ENCODE data around the gene AGBL1.

The AGBL1 gene

GRCh38 chr15:86903642-86904421, 824.2 kb downstream of the AGBL1 start:
- no peak for DNase-seq

GRCh38 chr15:86905625-86906256, 826.1 kb downstream of the AGBL1 start:
- DNase-seq: no peak

- DNase-seq: no peak
These were observed 826.7 kb downstream of the AGBL1 start for GRCh38 chr15:86906376-86906775.

GRCh38 chr15:86911022-86911421, 831.4 kb downstream of the AGBL1 start:
- no peak for DNase-seq

DNA sequence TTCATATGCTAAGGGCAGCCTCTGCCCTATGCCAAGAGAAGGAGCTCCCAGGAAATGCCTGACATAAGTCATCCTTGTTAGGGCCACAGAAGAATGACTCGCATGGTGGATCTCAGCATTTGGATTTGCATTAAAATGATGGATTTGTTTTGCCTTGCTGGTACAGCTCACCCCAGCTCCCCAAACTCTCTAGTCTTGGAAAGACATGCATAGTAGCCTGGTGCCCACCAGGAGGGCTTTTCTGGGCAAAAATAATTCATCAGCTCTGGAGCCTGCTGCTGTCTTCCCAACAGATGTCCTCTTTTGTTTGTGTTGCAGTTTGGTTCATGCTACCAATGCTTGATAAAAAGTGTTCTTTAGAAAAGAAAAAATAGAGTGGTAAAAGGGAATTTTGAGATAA, 833.0 kb downstream of the AGBL1 start:
- DNase-seq: no peak

- peak; percentile 58 for DNase-seq
These were observed 836.2 kb downstream of the AGBL1 start for GRCh38 chr15:86915811-86916331.

GRCh38 chr15:86916671-86917360, 837.1 kb downstream of the AGBL1 start:
- DNase-seq: no peak

DNA sequence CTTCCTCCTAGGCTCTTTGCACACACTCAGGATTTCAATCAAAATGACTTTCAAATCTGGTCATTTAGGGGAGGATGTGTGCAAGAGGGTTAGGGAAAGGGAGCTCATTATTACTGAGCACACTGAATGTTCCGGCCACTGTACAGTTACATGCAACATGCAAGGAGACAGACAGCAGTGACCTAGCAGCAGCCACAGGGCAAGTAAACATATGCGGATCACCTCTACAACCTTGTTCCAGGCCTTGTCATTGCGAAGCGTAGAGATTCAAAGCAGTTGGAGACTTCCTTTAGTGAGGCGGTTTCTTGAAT, 837.6 kb downstream of the AGBL1 start:
- DNase-seq: no peak

DNA sequence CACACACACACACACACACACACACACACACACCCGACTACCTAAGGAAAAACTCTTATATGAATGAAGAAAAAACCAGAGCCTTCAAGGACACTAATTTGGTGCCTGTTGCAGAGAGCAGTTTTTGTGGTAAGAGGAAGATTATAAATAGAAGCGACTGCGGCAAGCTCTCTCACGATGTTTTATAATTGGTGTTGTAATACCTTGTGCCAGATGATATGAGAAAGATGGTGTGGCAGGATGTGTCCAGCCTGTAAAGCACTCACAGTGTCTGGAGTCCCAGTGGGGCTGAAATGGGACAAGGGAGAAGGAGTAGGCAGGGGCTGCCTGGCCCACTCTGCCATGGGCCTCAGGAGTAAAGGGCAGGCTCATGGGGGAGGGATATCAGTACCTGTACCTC, 839.9 kb downstream of the AGBL1 start:
- peak; percentile 8 for DNase-seq

- DNase-seq: no peak
These were observed 849.8 kb downstream of the AGBL1 start for GRCh38 chr15:86929461-86929860.

DNA sequence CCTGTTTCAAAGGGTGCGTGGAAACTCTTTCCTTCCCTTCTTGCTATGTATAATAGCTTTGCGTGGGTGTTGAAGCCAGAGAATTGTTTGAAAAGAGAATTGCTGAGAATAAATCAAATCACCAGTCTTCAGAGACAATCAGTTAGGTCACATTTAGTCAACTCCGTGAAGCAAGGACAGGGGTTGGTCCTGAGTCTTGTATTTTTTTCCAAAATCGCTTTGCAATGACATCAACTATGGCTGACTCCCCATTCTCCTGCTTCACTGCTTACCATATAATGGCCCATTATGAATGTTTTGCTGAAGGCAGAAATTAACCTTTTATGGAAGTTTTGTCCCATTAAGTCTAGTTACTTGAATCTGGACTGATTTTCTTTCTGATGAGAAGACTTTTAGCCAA, 852.8 kb downstream of the AGBL1 start:
- no peak for DNase-seq

- DNase-seq: no peak
These were observed 856.2 kb downstream of the AGBL1 start for GRCh38 chr15:86935841-86936240.

DNA sequence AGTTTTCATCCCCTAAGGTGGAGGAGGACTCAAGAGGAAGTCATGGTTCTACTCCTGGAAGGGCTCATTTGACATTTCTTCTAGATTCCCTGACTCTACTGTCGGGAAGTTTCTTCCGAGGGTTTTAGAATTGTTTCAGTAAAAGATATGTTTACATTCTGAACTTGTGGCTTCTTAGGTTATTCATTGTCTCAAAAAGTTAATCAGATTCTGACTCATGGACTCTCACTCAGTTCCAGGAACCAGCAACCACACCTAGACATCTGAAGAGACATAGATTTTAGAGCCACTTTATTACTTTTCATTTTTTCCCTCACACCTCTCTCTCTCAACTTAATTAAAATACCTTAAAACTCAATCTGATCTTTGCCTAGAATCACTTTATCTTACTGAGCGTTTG, 862.6 kb downstream of the AGBL1 start:
- no peak for DNase-seq

DNA sequence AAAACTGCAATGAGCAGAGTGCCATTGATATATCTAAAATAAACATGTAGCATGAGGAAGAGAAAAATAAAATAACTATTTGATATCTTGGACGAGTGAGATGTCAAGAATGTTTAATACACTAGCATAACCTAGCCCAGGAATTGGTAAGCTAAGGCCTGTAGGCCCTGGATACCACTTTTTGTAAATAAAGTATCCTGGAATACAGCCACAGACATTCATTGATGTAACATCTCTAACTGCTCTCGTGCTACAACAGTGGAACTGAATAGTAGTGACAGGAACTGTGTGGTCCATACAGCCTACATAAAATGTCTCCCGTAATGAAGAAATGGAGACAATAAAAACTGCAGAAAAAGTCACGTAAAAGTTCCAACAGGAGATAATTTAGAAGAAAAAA, 869.0 kb downstream of the AGBL1 start:
- no peak for DNase-seq

- no peak for DNase-seq
These were observed 879.6 kb downstream of the AGBL1 start for GRCh38 chr15:86959254-86959653.

- no peak for DNase-seq
These were observed 882.0 kb downstream of the AGBL1 start for GRCh38 chr15:86961669-86962068.

DNA sequence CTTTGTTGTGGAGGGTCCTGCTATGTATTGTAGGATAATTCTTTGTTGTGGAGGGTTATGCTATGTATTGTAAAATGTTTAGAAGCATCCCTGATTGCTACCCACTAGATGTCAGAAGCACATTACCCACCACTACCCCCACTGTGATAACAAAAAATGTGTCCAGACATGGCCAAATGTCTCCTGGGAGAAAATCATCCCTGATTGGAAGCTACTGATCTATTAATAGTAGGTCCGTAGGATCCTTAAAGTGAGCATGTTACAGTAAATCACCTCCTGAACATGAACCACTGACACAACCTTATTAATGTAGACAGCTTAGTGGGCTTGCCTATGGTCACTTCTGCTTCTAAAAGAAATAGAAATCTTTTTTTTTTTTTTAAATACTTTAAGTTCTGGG, 884.6 kb downstream of the AGBL1 start:
- no peak for DNase-seq

DNA sequence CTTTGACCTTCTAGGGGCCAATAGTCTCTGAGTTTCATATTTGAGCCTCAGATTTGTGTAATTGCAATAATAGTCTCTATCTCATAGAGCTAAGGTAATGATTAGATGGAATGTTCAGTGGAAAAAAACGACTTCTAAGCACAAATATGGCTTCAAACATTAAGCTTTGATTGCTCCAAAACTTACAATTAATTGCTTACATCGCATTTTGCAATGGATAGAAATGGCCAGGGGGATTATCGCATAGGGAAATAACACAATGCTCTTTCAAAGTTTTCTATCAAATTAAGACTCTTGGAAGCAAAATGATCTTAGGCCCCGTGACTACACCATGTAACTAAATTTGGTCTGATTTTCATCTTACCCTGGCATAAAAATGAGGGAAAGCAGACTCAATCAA, 888.6 kb downstream of the AGBL1 start:
- no peak for DNase-seq

DNA sequence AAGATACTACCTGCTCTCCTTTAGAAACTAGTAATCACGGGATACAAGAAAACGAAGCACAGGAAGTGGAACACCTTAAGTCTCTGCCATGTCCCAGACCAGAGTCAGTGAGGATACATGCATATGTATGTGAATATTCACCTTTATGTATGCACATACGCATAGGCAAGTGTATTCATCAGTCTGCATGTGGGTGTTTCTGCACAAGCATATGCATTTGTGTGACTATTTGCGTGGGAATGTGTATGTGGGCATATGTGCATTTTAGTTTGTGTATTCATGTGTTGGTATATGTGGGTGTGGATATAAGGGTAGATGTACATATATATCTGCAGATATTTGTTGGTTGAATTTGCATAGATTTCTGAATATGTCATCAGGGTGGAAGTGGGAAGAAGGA, 889.7 kb downstream of the AGBL1 start:
- no peak for DNase-seq

GRCh38 chr15:86973284-86973844, 893.7 kb downstream of the AGBL1 start:
- no peak for DNase-seq

GRCh38 chr15:86988033-86988432, 908.4 kb downstream of the AGBL1 start:
- no peak for DNase-seq

DNA sequence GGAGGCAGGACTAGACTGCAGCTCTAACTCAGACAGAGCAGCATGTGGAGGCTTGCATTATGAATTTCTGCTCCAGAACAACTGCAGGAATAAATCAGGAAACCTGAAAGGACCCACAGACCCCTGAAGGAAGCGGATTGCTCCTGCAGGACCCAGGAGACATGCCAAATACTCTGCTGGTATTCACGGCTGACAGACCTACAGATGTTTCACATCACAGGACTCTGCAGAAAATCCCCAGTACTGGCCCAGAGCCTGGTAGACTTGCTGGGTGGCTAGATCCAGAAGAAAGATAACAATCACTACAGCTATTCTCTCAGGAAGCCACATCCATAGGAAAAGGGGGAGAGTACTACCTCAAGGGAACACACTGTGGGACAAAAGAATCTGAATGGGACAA, 942.1 kb downstream of the AGBL1 start:
- peak; percentile 9 for DNase-seq

DNA sequence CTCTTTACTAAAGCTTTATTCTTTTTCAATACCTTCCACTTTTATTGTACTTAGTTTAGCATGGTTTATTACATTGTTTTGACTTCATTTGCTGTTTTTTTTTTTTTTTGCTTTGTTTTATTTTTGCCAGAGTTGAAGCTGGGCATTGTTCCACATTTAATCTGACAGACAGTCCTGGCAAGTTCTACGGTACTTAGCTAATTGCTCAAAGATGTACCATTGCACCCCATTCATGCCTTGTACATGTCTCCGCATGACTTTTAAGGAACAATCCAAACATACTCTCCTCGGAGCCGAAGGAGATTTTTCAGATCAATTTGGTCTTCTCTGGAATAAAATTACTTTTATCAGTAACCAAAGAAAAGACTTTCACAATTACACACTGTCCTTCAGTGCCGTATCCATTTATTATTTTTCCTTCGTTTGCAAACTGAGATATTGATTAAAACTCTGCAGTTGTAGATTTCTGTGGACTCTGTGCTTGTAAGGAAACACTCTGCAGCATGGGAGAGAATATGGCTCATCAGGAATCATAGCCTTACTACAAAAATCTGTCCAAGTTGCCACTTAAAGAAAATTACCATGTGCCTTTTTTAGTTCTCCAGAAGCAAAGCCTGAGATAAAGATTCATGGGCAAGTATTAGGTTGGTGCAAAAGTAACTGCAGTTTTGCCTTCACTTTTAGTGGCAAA, 952.0 kb downstream of the AGBL1 start:
- no peak for DNase-seq

All from fibroblast of skin of right quadriceps (primary cell).